GM21528 (cell line): ENCODE measurements around the gene DNAJB5.
"Not testable (repeated sequence)": the region's sequence is repeated elsewhere in the genome, so short reads cannot be mapped to it uniquely, and the experiment has no call there.

Experiments used
- ATAC-seq: cut with Tn5 transposase; IDR thresholded peaks from one replicate; pipeline ENCODE4 v1.9.1; 2021; ENCODE audit warnings: mild to moderate bottlenecking, moderate library complexity; ENCODE audit not compliant: unreplicated experiment, low FRiP score

DNAJB5 gene

DNA sequence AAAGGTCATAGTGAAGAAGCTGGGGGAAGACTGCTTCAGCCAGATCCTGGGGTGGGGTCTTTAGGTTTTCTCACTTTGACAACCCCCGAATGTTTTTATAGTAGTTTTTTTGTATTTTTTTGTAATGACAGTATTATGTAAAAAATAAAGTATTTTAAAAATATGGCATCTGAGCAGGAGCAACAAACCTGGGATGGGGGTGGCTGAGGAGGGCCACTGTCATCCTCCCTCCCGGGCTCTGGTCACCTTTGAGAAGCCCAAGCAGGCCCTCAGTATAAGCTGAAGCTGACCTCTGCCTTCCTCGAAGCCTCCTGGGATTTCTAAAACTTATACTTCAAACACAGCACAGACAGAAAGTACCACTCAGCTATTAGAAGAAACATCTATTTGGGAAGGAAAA lies 8.7 kb downstream of the DNAJB5 start:
- ATAC-seq: no peak

DNA sequence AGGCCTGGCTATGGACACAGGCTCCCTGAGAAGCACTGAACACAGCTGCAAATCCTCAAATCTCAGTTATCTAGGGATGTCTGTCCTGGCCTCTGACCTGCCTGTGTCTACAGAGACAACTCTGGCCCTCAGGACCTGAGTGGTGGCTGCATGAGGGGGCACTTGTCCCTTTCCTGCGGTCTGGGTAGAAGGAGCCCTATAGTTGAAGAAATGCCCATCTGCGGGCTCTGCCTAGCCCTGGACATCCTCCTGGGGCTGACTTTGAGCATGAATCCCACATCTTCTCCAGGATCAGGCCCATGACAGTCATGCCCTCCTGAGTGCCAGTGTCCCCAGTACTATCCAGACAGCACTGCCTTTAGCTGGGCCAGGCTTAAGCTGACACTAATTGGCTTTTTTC lies 10.0 kb downstream of the DNAJB5 start:
- ATAC-seq: no peak

DNA sequence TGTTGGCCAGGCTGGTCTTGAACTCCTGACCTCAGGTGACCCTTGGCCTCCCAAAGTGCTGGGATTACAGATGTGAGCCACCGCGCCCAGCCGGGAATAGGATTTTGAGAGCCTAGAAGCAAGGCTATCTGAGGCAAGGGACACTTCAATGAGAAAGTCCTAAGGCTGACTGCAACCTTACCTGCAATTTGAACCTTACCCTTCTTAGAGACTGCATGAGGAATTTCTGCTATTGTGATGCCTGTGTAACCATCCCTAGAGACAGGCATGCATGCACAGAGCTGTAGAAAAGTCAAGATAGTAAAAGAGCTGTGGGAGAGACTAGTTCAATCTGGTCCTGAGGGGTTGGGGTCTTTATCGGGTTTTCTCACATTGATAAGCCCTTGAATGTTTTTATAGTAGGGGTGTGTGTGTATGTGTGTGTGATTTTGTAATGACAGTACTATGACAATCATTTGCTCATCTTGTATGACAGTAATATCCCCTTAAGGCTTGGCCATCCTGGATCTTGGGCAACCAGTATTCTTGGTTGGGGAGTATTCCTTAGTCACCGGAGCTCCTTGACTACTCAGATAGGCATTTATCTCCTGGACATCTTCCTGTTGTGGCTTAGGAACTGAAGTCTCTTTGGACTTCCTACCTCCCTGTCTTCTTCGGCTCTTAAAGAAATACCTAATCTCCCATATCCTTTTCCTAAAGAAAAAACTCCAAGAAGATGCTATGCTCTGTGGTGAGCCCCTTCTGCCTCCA lies 11.2 kb downstream of the DNAJB5 start:
- ATAC-seq: no peak

DNA sequence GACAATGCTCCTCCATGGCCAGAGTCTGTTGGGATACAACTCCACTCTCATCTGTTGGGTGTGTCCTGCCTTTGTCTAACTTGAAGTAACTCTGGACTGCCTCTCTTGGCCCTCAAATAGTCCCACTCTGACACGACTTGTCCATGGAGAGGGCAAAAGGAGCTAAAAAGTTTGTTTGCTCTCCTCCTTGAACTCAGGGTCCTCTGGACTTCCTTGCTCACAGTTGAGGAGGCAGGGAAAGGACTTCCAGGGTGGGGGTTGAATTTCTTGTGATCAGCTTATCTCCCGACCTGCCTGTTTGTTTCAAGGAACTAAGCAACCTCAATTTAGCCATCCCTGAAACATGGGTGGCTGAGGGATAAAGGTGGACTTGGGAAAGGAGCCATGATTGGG lies 11.7 kb downstream of the DNAJB5 start:
- no peak for ATAC-seq

DNA sequence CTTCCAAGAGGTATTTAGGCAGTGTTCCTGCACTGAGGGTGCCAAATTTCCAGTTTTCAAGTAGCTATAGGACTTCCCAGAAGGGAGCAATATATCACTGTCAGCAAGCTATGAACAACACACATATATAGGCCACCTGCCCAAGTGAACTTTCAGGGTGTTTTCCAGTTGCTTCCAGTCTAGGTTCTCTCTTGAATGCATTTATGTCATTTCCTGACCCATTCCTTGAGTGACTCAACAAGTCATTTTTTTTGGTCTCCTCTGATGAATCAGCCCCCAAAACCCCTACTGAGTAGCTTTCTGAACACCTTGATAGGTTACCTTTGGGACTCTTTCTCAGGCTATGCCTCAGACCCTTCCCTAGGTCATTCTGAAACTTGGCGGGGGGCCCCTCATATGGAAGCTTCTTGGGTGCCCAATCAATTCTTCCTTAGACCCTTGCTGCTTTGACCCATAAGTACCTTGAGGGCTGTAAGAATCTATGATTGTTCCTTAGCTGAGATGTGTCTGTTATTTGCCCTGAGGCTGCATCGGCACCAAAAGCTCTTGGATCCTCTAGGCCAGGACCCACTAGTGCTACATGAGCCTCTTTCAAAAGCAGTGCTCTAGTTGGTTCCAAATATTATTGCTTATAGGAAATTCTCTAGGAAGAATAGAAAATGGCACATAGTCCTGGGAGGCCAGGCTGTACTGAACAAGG lies 12.4 kb downstream of the DNAJB5 start:
- ATAC-seq: no peak

DNA sequence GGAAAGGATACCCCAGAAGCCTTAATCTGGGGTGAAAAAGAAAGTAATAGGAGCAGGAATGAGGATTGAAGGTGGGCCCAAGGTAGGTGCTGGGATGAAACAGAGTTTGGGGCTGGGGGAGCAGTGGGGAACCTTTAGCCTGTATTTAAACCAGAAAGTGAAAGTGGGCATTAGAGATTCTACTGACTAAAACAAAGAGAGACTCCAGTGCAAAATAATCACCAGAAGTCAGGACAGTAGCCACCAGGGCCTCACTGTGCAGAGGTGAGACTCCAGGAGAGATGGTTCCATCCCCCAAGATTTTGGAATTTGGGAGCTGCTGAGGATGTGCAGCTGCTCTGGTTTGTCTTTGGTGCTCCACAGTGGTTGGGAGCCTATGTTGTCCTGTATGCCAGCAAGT lies 13.1 kb downstream of the DNAJB5 start:
- no peak for ATAC-seq

DNA sequence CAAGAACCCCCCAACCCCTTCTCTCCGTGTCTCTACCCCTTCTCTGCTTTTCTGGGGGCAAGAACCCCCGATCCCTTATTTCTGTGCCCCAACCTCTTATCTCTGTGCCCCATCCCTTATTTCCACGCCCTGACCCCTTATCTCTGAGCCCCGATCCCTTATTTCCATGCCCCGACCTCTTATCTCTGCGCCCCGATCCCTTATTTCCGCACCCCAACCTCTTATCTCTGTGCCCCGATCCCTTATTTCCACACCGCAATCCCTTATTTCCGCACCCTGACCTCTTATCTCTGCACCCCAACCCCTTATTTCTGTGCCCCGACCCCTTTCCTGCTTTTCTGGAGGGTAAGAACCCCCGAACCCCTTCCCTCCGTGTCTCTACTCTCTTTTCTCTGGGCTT lies 14.8 kb downstream of the DNAJB5 start:
- ATAC-seq: not testable (repeated sequence)

DNA sequence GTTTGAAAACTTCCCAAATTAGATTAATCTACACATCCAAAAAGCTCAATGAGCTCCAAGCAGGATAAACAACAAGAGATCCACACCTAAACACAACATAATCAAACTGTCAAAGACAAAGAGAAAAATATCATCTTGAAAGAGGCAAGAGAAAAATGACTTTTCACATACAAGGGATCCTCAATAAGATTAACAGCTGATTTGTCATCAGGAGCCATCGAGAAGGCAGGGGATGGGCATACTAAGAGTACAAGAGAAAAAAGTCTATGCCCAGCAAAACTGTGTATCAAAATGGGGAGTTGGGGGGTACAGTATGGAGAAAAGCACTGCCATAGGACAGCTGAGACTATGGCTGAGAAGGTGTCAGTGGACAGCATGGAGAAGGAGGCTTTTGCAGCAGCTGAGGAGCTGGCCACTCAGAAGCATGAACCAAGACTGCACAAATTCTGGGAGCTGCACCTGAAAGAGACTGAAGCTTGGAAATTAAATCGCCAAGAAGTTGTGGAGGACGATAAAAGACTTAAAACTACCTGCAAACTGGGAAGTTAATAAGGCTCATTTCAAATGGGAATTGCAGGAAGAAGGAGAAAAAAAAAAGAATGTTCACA lies 20.9 kb downstream of the DNAJB5 start:
- ATAC-seq: no peak

DNA sequence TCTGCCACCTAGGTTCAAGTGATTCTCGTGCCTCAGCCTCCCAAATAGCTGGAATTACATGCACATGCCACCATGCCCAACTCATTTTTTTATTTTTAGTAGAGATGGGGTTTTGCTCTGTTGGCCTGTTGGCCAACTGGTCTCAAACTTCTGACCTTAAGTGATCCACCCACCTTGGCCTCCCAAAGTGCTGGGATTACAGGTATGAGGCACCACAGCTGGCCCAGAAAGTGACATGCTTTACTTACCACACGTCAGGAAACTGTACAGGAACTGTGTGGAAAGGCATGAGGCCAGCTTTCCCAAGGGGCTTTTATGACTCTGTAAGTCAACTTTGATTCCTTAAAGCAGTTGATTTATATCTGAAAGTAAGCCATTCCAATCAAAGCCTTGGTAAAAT lies 25.0 kb downstream of the DNAJB5 start:
- ATAC-seq: no peak

DNA sequence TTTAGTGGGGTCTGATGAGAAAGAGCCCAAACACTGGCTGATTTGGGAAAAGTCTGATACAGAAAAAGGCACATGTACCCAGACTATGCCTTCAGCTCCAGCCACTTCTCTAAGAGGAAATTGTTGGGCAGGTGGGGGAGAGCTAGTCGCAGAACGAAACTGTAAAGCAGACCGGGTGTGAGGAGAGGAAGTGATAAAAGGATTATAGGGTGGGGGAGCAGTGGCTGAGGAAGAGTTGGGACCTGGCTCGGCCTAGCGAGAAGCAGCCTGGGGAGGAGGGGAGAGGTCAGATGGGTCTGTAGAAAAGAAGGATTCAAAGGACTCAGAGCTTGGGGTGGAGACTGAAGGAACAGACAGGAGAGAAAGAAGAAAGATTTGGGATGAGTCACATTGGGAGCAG lies 33.9 kb downstream of the DNAJB5 start:
- ATAC-seq: not testable (repeated sequence)

DNA sequence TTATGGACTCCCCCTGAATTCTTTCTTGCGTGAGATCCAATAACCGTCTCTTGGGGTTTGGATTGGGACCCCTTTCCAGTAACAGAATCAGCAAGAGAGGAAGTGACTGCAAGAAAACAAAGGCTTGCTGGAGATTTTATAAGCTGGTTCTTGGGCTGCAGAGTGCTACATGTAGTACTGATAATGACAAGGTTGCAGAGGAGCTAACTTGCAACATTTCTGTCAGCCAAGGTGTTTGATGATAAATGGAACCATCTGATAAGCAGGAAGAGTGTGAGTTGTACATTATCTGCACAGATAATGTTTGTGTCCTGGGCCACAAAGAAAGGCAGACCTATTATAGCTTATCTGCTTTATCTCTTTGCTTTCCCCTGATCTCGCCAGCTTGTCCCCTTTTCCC lies 37.1 kb downstream of the DNAJB5 start:
- no peak for ATAC-seq

DNA sequence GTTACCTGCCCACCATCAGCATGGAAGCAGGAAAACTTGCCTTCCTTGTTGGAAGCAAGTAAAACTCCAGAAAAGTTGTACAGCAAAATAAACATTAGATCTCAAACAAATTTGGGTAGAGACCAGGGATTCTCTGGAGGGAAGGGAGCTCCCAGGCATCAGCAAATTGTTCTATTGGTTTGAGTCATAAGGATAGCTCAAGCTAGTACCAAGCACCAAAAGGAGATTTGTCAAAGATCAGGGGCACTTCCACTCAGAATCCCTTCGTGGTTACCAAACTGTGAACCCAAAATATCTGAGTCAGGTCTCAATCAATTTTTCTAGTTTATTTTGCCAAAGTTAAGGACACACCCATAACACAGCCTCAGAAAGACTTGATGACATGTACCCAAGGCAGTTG lies 37.8 kb downstream of the DNAJB5 start:
- no peak for ATAC-seq

DNA sequence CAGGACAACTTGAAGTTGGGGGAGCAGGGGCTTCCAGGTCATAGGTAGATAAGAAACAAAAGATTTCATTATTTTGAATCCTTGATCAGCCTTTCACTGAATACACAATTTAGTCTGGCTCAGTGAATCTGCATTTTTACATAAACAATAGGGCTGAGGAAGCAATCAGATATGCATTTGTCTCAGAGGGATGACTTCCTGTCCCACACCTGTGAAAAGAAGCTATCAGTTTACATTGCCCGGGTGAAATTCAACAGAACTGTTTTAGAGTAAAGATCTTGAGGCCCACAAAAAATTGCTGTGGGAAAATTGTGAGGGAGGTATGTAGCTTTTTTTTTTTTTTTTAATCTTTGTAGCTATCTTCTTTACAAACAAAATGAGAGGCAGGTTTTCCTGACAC lies 38.3 kb downstream of the DNAJB5 start:
- ATAC-seq: no peak

DNA sequence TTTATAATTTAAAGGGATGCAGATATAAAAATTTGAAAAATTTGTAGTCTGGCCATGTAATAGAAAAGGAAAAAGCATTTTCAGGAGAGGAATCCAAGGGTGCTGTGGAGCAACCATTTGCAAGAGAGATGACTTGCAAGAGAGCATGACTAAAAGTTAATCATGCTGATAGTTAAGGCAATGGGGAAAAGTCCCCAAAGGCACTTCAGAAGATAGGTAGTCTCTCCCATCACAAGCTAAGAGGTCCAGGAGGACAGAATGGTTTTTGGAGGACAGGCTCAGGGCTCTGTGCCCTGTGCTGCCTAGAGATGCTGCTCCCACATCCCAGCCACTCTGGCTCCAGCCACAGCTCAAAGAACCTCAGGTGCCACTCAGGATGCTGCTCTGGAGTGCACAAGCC lies 38.8 kb downstream of the DNAJB5 start:
- no peak for ATAC-seq

DNA sequence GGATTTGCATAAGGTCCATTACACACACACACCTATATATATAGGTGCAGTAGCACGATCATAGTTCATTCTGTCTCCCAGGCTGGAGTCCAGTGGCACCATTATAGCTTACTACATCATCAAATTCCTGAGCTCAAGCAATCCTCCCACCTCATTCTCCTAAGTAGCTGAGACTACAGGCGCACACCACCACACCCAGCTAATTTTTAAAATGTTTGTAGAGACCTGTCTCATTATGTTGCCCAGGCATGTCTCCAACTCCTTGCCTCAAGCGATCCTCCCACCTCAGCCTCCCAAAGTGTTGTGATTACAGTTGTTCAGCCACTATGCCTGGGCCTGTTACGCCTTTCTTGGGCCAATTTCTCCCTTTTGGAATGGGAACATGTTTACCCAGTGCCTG lies 39.7 kb downstream of the DNAJB5 start:
- ATAC-seq: no peak

DNA sequence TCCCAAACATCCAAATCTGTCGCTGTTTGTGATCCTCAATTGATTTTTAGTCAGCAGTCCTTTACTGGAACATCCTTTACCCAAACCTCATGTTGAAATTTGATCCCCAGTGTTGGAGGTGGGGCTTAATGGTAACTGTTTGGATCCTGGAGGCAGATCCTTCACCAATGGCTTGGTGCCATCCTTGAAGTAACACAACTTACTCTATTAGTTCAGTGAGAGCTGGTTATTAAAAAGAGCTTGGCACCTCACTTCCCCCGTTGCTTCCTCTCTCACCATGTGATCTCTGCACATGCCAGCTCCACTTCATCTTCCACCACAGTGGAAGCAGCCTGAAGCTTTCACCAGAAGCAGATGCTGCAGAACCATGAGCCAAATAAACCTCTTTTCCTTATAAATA lies 40.3 kb downstream of the DNAJB5 start:
- ATAC-seq: no peak

DNA sequence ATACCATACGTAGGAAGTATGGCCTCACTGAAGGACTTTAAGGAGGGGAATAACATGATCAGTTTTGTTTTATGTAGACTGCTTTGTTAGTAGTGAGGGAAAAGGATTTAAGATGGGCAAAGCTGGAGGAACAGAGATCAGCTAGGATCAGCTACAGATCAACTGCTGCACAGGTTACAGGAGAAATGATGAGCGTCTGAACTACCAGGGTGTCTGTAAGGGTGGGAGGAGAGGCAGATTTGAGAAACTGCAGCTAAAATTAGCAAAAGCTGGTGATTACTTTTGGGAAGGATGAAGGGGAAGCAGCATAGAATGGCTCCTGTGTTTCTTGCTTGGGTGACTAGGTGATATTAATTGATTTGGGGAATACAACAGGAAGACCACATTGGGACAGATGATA lies 43.6 kb downstream of the DNAJB5 start:
- no peak for ATAC-seq

DNA sequence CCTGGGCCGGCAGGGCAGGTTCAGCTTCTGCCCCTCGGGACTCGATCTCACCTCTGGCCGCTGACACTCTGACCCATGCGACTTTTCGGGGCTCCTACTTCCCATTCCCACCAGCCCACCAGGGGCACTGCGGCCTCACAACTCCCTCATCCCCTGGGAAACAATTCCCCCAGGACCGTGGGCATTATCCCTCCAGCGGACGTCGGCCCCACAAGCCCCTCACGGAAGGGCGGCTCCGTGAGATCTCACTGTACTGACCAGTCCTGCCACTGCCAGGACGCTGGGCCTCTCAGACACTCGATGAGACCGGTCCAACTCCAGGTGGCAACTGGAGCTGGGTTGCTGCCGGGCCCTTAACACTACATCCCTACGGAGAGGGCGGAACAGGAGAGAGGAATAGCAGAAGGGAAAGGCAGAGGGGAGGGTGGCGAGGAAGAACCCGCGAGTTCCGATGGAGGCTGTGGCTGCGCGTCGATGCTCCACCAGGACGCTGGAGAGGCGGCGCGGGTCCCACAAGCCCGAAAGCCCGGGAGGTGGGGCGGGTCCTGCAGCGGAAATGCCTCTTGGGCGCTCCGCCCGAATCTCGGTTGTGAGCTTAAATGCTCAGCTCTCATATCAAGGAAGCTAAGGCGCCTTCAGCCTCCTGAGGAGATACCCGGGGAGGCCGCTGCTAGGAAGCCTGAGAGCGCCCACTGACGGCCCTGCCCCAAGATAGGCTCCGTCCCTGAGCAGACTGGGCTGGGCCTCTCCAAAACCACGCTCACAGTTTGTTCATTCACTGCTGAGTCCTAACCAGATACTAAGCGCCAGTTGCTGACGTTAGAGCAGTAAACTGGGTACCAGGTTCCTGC lies 46.5 kb downstream of the DNAJB5 start:
- ATAC-seq: no peak

DNA sequence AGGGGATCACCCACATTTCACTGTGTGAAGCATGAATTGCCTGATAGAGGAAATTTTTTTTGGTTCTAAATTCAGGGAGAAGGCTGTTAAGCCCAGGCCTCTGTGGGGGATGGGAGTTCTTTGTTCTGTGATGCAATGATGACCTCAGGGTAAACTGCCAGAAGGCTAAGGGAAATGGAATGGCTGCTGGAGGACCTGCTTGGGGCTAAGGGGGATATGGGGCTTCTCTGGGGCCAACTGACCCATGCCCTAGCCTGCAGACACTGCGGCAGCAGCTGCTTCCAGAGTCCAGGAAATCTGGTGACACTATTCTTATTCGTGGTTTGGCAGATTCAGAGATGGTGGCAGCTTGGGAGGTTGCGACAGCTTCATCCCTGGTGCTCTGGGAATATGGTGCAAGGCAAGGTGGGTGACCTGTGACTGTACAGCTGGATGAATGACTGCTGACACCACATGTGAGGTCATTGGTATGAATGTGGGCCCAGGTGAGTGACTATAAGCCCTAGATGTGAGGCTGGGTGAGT lies 52.6 kb downstream of the DNAJB5 start:
- no peak for ATAC-seq

DNA sequence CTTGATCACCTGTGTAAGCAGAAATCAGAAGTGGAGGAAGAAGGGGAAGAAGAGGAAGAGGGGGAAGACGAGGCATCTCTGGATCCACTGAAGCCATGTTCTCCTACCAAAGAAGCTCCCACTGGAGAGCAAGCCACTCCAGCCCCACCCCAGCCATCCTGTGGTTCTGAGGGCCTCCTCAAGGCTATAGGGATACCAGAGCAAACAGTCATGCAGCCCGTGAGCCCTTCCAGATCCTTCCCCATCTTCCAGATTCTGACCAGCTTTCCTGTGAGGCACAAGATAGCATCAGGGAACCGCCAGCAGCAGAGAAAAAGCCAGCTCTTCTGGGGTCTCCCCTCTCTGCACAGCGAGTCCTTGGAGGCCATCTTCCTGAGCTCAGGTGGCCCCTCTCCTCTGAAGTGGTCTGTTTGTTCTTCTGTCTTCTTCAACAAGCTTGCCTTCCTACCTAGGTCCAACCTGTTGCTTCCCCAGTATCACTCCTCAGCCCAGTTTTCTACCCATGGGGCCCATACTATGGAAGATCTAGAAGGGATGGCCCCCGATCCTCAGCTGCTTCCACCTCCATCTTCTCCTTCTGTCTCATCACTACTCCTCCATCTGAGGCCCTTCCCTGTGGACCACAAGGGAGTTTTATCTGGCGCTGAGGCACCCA lies 53.5 kb downstream of the DNAJB5 start:
- ATAC-seq: no peak
